Activated CD4-positive, alpha-beta T cell treated with anti-CD3 and anti-CD28 coated beads, Interleukin-2, amount 50 U/mL, for 1 hour (primary cell): ENCODE data around the gene EPN2.

Source experiments
- DNase-seq: peaks from one replicate; pipeline ENCODE4 v3.0.0-alpha.2; 2020

The EPN2 gene

GRCh38 chr17:19384723-19385391 is 147.7 kb downstream of the EPN2 start:
- no peak for DNase-seq

GRCh38 chr17:19385521-19385983 is 148.4 kb downstream of the EPN2 start:
- no peak for DNase-seq
